Smooth muscle cell (in vitro differentiated cells): Measurements from ENCODE around the gene PTPN7. TPM values are rescaled to one million over a fixed set of nuclear protein-coding genes. Genes with fewer than 3 reads are reported as not detected.

Experiments
- DNase-seq: peaks from one replicate; lab custom pipeline; 2025; ENCODE audit not compliant: unreplicated experiment; lab: John Stamatoyannopoulos, UW
- H2AFZ ChIP-seq: fragments of 200-600 bp; sonication (generic); 2 replicates; pipeline ENCODE4 v1.6.0; 2016; ENCODE audit warnings: antibody characterized with exemption, low read depth, mild to moderate bottlenecking
- H3F3A ChIP-seq: fragments of 200-600 bp; sonication (generic); 2 replicates; pipeline ENCODE4 v1.6.0; 2017; ENCODE audit warnings: antibody characterized with exemption, low read depth
- H3K27ac ChIP-seq: fragments of 200-600 bp; sonication (generic); 2 replicates; pipeline ENCODE4 v1.5.1; 2016; ENCODE audit warnings: low read depth, mild to moderate bottlenecking
- H3K27me3 ChIP-seq: fragments of 200-600 bp; sonication (generic); 2 replicates; pipeline ENCODE4 v1.6.1; 2016; ENCODE audit warnings: low read depth, mild to moderate bottlenecking
- H3K36me3 ChIP-seq: fragments of 200-600 bp; sonication (generic); 2 replicates; pipeline ENCODE4 v1.5.1; 2016; ENCODE audit warnings: low read depth
- H3K4me1 ChIP-seq: fragments of 200-600 bp; sonication (generic); 2 replicates; pipeline ENCODE4 v1.5.1; 2016; ENCODE audit warnings: low read depth
- H3K4me2 ChIP-seq: fragments of 200-600 bp; sonication (generic); 2 replicates; pipeline ENCODE4 v1.6.0; 2016; ENCODE audit warnings: mild to moderate bottlenecking
- H3K4me3 ChIP-seq: fragments of 200-600 bp; sonication (generic); 2 replicates; pipeline ENCODE4 v1.5.1; 2016; ENCODE audit warnings: mild to moderate bottlenecking
- H3K79me2 ChIP-seq: fragments of 200-600 bp; sonication (generic); 2 replicates; pipeline ENCODE4 v1.6.0; 2016; ENCODE audit warnings: low read depth, mild to moderate bottlenecking
- H3K9ac ChIP-seq: fragments of 200-600 bp; sonication (generic); 2 replicates; pipeline ENCODE4 v1.6.0; 2016; ENCODE audit warnings: low read depth
- H3K9me3 ChIP-seq: fragments of 200-600 bp; sonication (generic); replicated peaks from 2 replicates; pipeline ENCODE4 v1.5.1; 2016; ENCODE audit warnings: low read depth
- H4K20me1 ChIP-seq: fragments of 200-600 bp; sonication (generic); 2 replicates; pipeline ENCODE4 v1.6.0; 2016; ENCODE audit warnings: low read depth
- WGBS: methylation state at CpG from one replicate; pipeline ENCODE4 v1.1.7; 2016; ENCODE audit warnings: low lambda C conversion rate; 5-methylcytosine and 5-hydroxymethylcytosine counted together
- polyA plus RNA-seq: library from polyadenylated mRNA; unstranded; fragments of >200 nt; fragmentation: Nextera tagmentation; extraction: Ambion mirVana; gene quantifications from 2 replicates; pipeline ENCODE4 v1.2.1, GENCODE V29; 2016
- total RNA-seq: library from RNA; depleted of rRNA; stranded (reverse); fragments of >200 nt; gene quantifications from 2 replicates; pipeline ENCODE4 v1.2.3, GENCODE V29; 2014
- TF ChIP-seq, protein P1 (sequence below): fragments of 200-600 bp; sonication (generic); IDR thresholded peaks from 2 replicates; pipeline ENCODE4 v1.5.1; 2017; ENCODE audit warnings: borderline replicate concordance, mild to moderate bottlenecking, antibody characterized with exemption; ENCODE audit not compliant: insufficient read depth, poor library complexity, severe bottlenecking

PTPN7 gene
- total and polyA plus RNA-seq, 2 experiments from 2014 or later, result not detected

DNA sequence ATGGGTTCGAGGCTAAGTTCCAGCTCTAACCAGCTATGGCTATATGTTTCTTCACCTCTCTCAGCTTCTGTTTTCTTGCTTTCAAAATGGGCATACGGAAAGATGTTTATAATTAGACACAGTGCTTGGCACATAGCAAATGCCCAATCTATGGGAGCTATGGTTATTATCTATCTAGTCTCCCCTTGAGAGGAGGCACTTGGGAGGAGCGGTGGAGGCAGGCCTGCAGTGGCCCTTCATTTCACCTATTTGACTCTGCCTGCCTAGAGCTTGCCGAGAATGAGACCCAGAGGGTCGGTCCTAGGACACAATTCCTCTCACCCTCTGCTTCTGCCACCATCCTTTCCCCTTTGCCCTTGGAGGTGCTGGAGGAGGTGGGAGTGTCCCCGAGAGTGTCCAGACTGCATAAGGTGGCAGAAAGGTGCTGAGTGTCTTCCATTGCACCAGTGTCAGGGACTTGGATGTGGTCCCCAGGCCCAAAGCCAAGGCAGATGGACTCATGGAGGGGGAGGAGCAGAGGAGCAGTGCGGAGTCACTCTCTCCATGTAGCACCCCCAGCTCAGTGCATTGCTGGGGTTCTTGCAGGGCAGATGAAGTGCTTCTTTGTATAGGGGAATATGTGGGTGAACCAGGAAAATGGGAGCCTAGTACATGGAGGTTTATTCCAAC lies 42.2 kb upstream of the PTPN7 start:
- Histone ChIP-seq H3F3A (no peaks in the 10 kb centered on the region), H3K9ac (no peak overlapping the region), H3K36me3 (no peaks in the 10 kb centered on the region), H3K27ac (no peak overlapping the region), H3K4me2 (no peak overlapping the region), H3K27me3 (no peaks in the 10 kb centered on the region), H3K4me3 (no peak overlapping the region), H3K79me2 (no peaks in the 10 kb centered on the region), H3K4me1 (no peaks in the 10 kb centered on the region), H2AFZ (no peak overlapping the region), H4K20me1 (no peaks in the 10 kb centered on the region), H3K9me3 (no peaks in the 10 kb centered on the region)
- 94% methylated on average over 7 of the region's 7 CpGs for WGBS
- TF ChIP-seq, protein P1, sequence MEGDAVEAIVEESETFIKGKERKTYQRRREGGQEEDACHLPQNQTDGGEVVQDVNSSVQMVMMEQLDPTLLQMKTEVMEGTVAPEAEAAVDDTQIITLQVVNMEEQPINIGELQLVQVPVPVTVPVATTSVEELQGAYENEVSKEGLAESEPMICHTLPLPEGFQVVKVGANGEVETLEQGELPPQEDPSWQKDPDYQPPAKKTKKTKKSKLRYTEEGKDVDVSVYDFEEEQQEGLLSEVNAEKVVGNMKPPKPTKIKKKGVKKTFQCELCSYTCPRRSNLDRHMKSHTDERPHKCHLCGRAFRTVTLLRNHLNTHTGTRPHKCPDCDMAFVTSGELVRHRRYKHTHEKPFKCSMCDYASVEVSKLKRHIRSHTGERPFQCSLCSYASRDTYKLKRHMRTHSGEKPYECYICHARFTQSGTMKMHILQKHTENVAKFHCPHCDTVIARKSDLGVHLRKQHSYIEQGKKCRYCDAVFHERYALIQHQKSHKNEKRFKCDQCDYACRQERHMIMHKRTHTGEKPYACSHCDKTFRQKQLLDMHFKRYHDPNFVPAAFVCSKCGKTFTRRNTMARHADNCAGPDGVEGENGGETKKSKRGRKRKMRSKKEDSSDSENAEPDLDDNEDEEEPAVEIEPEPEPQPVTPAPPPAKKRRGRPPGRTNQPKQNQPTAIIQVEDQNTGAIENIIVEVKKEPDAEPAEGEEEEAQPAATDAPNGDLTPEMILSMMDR, result no peak
- no peak for DNase-seq

DNA sequence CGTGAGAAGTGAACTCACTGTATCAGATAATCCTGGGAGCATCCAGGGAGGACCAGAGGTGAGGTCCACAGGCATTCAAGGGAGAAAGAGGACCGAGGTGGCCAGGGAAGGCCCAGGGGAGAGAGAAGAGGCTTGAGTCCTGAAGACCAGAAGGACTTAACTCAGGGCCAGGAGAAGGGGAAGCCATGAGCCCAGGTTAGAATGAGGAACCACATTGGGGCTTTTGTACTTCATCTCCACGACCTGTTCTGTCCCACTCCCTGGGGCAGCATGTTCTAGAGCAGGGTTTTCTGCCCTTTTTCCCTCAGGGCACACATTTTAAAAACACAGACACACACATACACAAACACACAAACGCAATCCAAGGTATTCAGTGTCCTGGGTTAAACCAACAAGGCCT lies 41.6 kb upstream of the PTPN7 start:
- no peak for DNase-seq
- Histone ChIP-seq H3K27me3 (peaks cover 5% of the 10 kb centered on the region), H3K27ac (no peak overlapping the region), H3F3A (no peaks in the 10 kb centered on the region), H3K36me3 (no peaks in the 10 kb centered on the region), H2AFZ (no peak overlapping the region), H3K4me1 (no peaks in the 10 kb centered on the region), H3K9ac (no peak overlapping the region), H4K20me1 (no peaks in the 10 kb centered on the region), H3K4me2 (no peak overlapping the region), H3K4me3 (no peak overlapping the region), H3K9me3 (no peaks in the 10 kb centered on the region), H3K79me2 (no peaks in the 10 kb centered on the region)
- WGBS, result 90% methylated on average over 4 of the region's 4 CpGs
- TF ChIP-seq, protein P1, result no peak

DNA sequence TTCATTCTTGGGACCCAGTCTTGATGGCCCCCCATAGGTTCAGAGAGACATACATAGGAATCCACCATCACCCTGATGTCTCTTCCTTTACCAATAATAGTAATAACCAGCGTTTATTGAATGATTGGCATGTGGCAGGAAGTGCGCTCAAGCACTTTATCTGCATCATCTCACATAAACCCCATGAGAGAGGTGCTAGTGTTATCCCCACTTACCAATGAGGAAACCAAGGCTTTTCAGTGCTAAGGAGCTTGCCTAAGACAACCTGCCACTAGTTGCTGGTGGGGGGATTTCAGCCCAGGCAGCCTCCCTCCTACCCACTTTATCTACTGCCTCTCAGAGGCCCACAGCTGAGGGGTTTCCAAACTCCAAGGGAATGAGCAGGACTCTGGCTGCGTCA lies 40.9 kb upstream of the PTPN7 start:
- Histone ChIP-seq H4K20me1 (no peaks in the 10 kb centered on the region), H3K27ac (no peak overlapping the region), H2AFZ (no peak overlapping the region), H3K4me3 (no peak overlapping the region), H3K9ac (no peak overlapping the region), H3K4me2 (no peak overlapping the region), H3K9me3 (no peaks in the 10 kb centered on the region), H3F3A (no peaks in the 10 kb centered on the region), H3K4me1 (no peaks in the 10 kb centered on the region), H3K27me3 (peaks cover 10% of the 10 kb centered on the region), H3K79me2 (no peaks in the 10 kb centered on the region), H3K36me3 (no peaks in the 10 kb centered on the region)
- 100% methylated on average over 3 of the region's 3 CpGs for WGBS
- TF ChIP-seq, protein P1, result no peak
- no peak for DNase-seq

DNA sequence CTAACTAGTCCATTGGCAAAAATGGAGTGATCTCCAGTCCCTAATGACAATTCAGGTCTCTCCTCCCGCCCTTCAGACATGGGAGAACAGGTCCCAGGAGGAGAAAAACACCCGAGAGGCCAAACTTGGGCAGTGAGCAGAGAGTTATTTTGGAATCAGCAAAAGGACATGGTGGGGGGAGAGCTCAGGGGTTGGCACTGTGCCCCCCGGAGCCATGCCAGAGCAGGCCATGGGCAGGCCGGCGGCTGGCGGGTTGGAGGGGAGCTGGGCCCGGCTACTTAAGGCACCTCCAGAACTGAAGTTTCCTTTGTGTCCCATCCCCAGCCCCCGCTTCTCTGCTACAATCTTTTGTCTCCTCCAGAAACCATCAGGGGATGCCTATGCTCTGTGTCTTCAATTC lies 40.3 kb upstream of the PTPN7 start:
- Histone ChIP-seq H3K27me3 (peaks cover 10% of the 10 kb centered on the region), H3K9me3 (no peaks in the 10 kb centered on the region), H3K9ac (no peak overlapping the region), H3K4me3 (no peak overlapping the region), H3K4me2 (no peak overlapping the region), H4K20me1 (no peaks in the 10 kb centered on the region), H3K4me1 (no peaks in the 10 kb centered on the region), H3K79me2 (no peaks in the 10 kb centered on the region), H2AFZ (no peak overlapping the region), H3K36me3 (no peaks in the 10 kb centered on the region), H3F3A (no peaks in the 10 kb centered on the region), H3K27ac (no peak overlapping the region)
- DNase-seq, result no peak
- whole genome bisulfite sequencing, result 96% methylated on average over 8 of the region's 8 CpGs
- TF ChIP-seq, protein P1, result no peak
